HL-60 (cell line): ENCODE measurements around the gene IL20.

ENCODE experiments used
- TF ChIP-seq, protein P1 (sequence below): IDR thresholded peaks from one replicate; pipeline ENCODE4 v1.5.1; 2011; ENCODE audit warnings: low read length, control low read depth, inconsistent platforms; ENCODE audit not compliant: insufficient read depth
- TF ChIP-seq, protein P2 (sequence below): IDR thresholded peaks from 2 replicates; pipeline ENCODE4 v1.6.1; 2012; ENCODE audit warnings: low read depth; ENCODE audit not compliant: insufficient replicate concordance

DNA sequence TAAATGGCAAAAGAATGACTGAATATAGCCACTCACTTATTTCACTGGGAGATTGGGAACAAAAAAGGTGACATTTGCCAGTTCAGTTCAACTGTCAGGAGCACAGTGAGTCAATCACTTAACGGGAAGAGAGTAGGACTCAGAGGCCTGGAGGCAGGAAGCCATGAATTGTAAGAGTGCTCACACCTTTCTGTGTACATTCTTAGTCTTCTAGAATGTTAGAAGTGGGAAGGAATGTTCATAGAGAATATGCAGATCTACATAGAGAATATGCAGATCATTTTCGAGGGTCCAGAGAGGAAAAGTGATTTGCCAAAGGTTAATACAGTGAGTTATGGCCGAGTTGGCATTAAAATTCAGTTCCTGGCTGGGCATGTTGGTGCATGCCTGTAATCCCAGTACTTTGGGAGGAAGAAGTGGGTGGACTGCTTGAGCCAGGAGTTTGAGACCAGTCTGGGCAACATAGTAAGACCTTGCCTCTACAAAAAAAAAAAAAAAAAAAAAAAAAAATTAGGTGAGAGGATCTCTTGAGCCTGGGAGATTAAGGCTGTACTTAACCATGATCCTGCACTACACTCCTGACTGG, 8.3 kb downstream of the IL20 start:
- TF ChIP-seq, protein P1, sequence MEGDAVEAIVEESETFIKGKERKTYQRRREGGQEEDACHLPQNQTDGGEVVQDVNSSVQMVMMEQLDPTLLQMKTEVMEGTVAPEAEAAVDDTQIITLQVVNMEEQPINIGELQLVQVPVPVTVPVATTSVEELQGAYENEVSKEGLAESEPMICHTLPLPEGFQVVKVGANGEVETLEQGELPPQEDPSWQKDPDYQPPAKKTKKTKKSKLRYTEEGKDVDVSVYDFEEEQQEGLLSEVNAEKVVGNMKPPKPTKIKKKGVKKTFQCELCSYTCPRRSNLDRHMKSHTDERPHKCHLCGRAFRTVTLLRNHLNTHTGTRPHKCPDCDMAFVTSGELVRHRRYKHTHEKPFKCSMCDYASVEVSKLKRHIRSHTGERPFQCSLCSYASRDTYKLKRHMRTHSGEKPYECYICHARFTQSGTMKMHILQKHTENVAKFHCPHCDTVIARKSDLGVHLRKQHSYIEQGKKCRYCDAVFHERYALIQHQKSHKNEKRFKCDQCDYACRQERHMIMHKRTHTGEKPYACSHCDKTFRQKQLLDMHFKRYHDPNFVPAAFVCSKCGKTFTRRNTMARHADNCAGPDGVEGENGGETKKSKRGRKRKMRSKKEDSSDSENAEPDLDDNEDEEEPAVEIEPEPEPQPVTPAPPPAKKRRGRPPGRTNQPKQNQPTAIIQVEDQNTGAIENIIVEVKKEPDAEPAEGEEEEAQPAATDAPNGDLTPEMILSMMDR = no peak
- TF ChIP-seq, protein P2, sequence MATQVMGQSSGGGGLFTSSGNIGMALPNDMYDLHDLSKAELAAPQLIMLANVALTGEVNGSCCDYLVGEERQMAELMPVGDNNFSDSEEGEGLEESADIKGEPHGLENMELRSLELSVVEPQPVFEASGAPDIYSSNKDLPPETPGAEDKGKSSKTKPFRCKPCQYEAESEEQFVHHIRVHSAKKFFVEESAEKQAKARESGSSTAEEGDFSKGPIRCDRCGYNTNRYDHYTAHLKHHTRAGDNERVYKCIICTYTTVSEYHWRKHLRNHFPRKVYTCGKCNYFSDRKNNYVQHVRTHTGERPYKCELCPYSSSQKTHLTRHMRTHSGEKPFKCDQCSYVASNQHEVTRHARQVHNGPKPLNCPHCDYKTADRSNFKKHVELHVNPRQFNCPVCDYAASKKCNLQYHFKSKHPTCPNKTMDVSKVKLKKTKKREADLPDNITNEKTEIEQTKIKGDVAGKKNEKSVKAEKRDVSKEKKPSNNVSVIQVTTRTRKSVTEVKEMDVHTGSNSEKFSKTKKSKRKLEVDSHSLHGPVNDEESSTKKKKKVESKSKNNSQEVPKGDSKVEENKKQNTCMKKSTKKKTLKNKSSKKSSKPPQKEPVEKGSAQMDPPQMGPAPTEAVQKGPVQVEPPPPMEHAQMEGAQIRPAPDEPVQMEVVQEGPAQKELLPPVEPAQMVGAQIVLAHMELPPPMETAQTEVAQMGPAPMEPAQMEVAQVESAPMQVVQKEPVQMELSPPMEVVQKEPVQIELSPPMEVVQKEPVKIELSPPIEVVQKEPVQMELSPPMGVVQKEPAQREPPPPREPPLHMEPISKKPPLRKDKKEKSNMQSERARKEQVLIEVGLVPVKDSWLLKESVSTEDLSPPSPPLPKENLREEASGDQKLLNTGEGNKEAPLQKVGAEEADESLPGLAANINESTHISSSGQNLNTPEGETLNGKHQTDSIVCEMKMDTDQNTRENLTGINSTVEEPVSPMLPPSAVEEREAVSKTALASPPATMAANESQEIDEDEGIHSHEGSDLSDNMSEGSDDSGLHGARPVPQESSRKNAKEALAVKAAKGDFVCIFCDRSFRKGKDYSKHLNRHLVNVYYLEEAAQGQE = no peak
